Stimulated activated naive B cell treated with anti-CD40 and anti-IgM and Interleukin-4, amounts not matched to agents 10 μg/mL and 1 μg/mL and 100 μg/mL, for 72 hours (primary cell): ENCODE measurements around the gene BDNF.

ENCODE experiments used
- ATAC-seq, 2 donors: fragments of 150-1000 bp; cut with Tn5 transposase; replicated peaks; 2 replicates each; pipeline ENCODE4 v1.10.0; 2021; ENCODE audit warnings: moderate library complexity in 1 of 2
- DNase-seq: peaks from one replicate; pipeline ENCODE4 v3.0.0; 2021
- H3K27ac Mint-ChIP-seq: one replicate; pipeline ENCODE4 v1.8.0; 2022; ENCODE audit warnings: mild to moderate bottlenecking, mixed read lengths
- H3K27me3 Mint-ChIP-seq, 2 donors: one replicate each; pipeline ENCODE4 v1.8.0; 2022; ENCODE audit warnings: mixed read lengths in 2 of 2
- H3K36me3 Mint-ChIP-seq, 2 donors: one replicate each; pipeline ENCODE4 v1.8.0; 2022; ENCODE audit warnings: mixed read lengths in 2 of 2, mild to moderate bottlenecking in 1 of 2
- H3K4me1 Mint-ChIP-seq, 2 donors: one replicate each; pipeline ENCODE4 v1.8.0; 2022; ENCODE audit warnings: mixed read lengths in 2 of 2, mild to moderate bottlenecking in 1 of 2
- H3K4me3 Mint-ChIP-seq, 2 donors: one replicate each; pipeline ENCODE4 v1.8.0; 2022; ENCODE audit warnings: mild to moderate bottlenecking in 2 of 2, mixed read lengths in 2 of 2, moderate library complexity in 1 of 2
- H3K9me3 Mint-ChIP-seq, 2 donors: one replicate each; pipeline ENCODE4 v1.8.0; 2022; ENCODE audit warnings: mixed read lengths in 2 of 2, mild to moderate bottlenecking in 1 of 2

Gene BDNF

DNA sequence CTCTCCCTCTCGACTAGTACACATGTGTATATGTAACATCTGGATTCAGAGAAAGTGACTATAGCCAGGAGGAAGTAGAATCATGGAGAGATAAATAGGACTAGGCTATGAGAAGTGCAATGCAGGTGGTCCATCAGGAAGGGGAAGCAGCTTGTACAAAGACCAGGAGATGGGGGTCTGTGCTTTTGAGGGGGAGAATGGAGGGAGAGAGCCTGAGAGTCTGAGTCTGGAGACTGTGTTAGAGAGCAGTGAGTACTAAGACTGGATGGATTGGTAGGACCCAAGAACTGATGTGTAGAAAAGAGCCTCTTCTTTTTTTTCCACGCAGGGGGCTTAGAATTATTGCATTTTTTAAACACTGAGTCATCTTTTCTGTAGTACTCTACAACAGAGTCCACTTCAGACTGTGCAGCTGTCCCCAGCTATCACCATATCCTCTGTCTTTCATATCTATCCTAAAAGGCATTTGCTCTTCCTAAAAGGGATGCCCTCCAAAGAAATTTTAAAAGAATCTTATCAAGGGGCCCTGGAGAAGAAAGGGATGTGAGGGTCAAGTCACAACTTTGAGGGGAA is 80.4 kb downstream of the BDNF start:
- DNase-seq, result no peak
- no peak overlapping the region for H3K4me3 Mint-ChIP-seq
- H3K4me1 Mint-ChIP-seq, result no peaks in the 10 kb centered on the region
- H3K36me3 Mint-ChIP-seq, result no peaks in the 10 kb centered on the region
- H3K27ac Mint-ChIP-seq, result no peak overlapping the region
- no peak for ATAC-seq
- H3K27me3 Mint-ChIP-seq, result no peaks in the 10 kb centered on the region
- peaks cover 0 to 2% of the 10 kb centered on the region in 2 donors for H3K9me3 Mint-ChIP-seq

- Mint-ChIP-seq H3K4me3 (no peak overlapping the region), H3K9me3 (peaks cover 0 to 2% of the 10 kb centered on the region in 2 donors), H3K4me1 (no peaks in the 10 kb centered on the region), H3K27ac (no peak overlapping the region), H3K27me3 (no peaks in the 10 kb centered on the region), H3K36me3 (no peaks in the 10 kb centered on the region)
- DNase-seq, result no peak
- ATAC-seq, result no peak
Measured at GRCh38 chr11:27619039-27619574, 81.1 kb downstream of the BDNF start.

- Mint-ChIP-seq H3K9me3 (peaks cover 0 to 2% of the 10 kb centered on the region in 2 donors), H3K27me3 (no peaks in the 10 kb centered on the region), H3K4me1 (no peaks in the 10 kb centered on the region), H3K36me3 (no peaks in the 10 kb centered on the region), H3K27ac (no peak overlapping the region), H3K4me3 (no peak overlapping the region)
- DNase-seq, result no peak
- ATAC-seq, result no peak
Measured at GRCh38 chr11:27618281-27618915, 81.9 kb downstream of the BDNF start.

DNA sequence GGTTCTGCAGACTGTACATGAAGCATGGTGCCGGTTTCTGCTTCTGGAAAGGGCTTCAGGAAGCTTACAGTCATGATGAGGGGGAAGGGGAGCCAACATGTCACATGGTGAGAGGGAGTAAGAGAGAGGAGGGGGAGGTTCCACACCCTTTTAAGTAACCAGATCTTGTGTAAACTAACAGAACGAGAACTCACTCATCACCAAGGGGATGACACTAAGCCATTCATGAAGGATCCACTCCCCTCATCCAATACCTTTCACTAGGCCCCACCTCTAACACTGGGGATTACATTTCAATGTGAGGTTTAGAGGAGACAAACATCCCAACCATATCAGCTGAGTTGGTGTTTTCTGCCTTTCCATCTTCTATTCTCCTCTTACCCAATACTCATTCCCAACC is 83.5 kb downstream of the BDNF start:
- DNase-seq, result no peak
- H3K27ac Mint-ChIP-seq, result no peak overlapping the region
- H3K4me3 Mint-ChIP-seq, result no peak overlapping the region

DNA sequence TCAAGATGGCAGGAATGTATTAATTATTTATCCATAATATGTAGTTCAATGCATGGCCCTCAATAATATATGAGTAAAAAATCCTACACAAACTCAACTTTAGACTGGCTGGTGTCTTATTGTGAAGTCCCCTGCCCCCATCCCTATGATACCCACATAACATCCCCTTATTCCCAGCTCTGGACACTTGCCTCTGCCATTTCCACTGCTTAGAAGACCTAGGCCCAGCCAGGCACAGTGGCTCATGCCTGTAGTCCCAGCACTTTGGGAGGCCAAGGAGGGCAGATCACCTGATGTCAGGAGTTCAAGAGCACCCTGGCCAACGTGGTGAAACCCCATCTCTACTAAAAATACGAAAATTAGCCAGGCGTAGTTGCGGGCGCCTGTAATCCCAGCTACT is 84.4 kb downstream of the BDNF start:
- H3K9me3 Mint-ChIP-seq, result peaks cover 0 to 2% of the 10 kb centered on the region in 2 donors
- DNase-seq (no peak), ATAC-seq (no peak)
- no peaks in the 10 kb centered on the region for H3K27me3 Mint-ChIP-seq
- no peak overlapping the region for H3K27ac Mint-ChIP-seq
- H3K4me1 Mint-ChIP-seq, result no peaks in the 10 kb centered on the region
- no peaks in the 10 kb centered on the region for H3K36me3 Mint-ChIP-seq
- H3K4me3 Mint-ChIP-seq, result no peak overlapping the region

More for the DNA sequence above, 83.5 kb downstream of the BDNF start:
- Mint-ChIP-seq H3K27me3 (no peaks in the 10 kb centered on the region), H3K9me3 (peaks cover 0 to 2% of the 10 kb centered on the region in 2 donors), H3K4me1 (no peaks in the 10 kb centered on the region), H3K36me3 (no peaks in the 10 kb centered on the region)
- no peak for ATAC-seq

- Mint-ChIP-seq H3K27ac (no peak overlapping the region), H3K27me3 (no peaks in the 10 kb centered on the region), H3K9me3 (peaks cover 0 to 2% of the 10 kb centered on the region in 2 donors), H3K36me3 (no peaks in the 10 kb centered on the region), H3K4me1 (no peaks in the 10 kb centered on the region), H3K4me3 (no peak overlapping the region)
- DNase-seq (no peak), ATAC-seq (no peak)
Measured at GRCh38 chr11:27614092-27614491, 86.2 kb downstream of the BDNF start.

GRCh38 chr11:27612932-27613880 is 87.0 kb downstream of the BDNF start:
- Mint-ChIP-seq H3K4me3 (no peak overlapping the region), H3K27ac (no peak overlapping the region)

GRCh38 chr11:27611947-27612455 is 88.3 kb downstream of the BDNF start:
- H3K27me3 Mint-ChIP-seq, result no peaks in the 10 kb centered on the region
- DNase-seq, result no peak
- H3K4me3 Mint-ChIP-seq, result no peak overlapping the region
- no peak for ATAC-seq
- no peak overlapping the region for H3K27ac Mint-ChIP-seq
- no peaks in the 10 kb centered on the region for H3K36me3 Mint-ChIP-seq
- H3K9me3 Mint-ChIP-seq, result peaks cover 0 to 2% of the 10 kb centered on the region in 2 donors
- H3K4me1 Mint-ChIP-seq, result no peaks in the 10 kb centered on the region

More at GRCh38 chr11:27612932-27613880, 87.0 kb downstream of the BDNF start:
- DNase-seq (no peak), ATAC-seq (no peak)
- H3K27me3 Mint-ChIP-seq, result no peaks in the 10 kb centered on the region
- H3K4me1 Mint-ChIP-seq, result no peaks in the 10 kb centered on the region
- peaks cover 0 to 2% of the 10 kb centered on the region in 2 donors for H3K9me3 Mint-ChIP-seq
- no peaks in the 10 kb centered on the region for H3K36me3 Mint-ChIP-seq

DNA sequence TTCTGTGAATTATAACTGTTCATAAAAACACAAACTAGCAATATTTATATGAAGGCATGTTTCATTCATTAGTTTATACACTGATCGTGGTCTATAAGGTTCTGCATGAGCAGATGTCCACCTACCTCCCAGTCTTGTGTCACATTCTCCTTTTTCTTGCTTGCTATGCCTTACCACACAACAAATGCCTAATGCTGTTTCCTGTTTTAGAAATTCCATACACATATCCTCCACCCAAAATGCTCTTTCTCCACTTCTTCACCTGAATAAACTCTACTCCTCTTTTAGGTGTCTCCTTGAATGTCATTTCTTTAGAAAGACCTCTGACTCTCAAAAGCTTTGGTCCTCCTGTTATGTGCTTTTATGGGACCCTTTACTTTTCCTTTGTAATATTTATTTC is 88.9 kb downstream of the BDNF start:
- Mint-ChIP-seq H3K36me3 (no peaks in the 10 kb centered on the region), H3K27ac (no peak overlapping the region), H3K27me3 (no peaks in the 10 kb centered on the region), H3K9me3 (peaks cover 0 to 2% of the 10 kb centered on the region in 2 donors), H3K4me3 (no peak overlapping the region), H3K4me1 (no peaks in the 10 kb centered on the region)
- ATAC-seq, result no peak
- DNase-seq, result no peak

- H3K27me3 Mint-ChIP-seq, result no peaks in the 10 kb centered on the region
- H3K4me3 Mint-ChIP-seq, result no peak overlapping the region
- H3K4me1 Mint-ChIP-seq, result no peaks in the 10 kb centered on the region
Measured at GRCh38 chr11:27610946-27611345, 89.3 kb downstream of the BDNF start.

GRCh38 chr11:27610280-27610679 is 90.0 kb downstream of the BDNF start:
- H3K4me3 Mint-ChIP-seq, result no peak overlapping the region
- no peaks in the 10 kb centered on the region for H3K27me3 Mint-ChIP-seq
- H3K4me1 Mint-ChIP-seq, result no peaks in the 10 kb centered on the region
- DNase-seq, result no peak
- no peaks in the 10 kb centered on the region for H3K9me3 Mint-ChIP-seq
- no peak for ATAC-seq
- H3K36me3 Mint-ChIP-seq, result no peaks in the 10 kb centered on the region
- no peak overlapping the region for H3K27ac Mint-ChIP-seq

More at GRCh38 chr11:27610946-27611345, 89.3 kb downstream of the BDNF start:
- no peak for DNase-seq
- Mint-ChIP-seq H3K36me3 (no peaks in the 10 kb centered on the region), H3K9me3 (no peaks in the 10 kb centered on the region), H3K27ac (no peak overlapping the region)
- no peak for ATAC-seq

DNA sequence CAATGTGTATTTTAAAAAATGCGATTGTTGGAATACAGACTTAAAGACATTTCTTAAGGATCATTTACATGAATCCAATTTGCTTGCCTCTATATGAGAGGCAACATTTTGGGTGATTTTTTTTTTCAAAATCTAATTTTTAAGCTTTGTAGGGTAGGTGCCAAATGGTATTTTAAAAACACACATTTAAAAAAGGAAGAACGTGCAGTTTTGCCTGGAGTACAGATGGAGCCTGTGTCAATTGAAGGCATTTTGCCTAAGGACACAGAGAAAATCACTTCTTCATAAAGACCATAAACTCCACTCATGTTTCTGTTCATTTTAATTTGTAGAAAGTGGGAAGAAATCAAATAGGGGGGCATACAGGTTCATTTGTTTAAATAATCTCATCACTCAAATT is 91.3 kb downstream of the BDNF start:
- DNase-seq, result no peak
- Mint-ChIP-seq H3K36me3 (no peaks in the 10 kb centered on the region), H3K4me3 (no peak overlapping the region), H3K27ac (no peak overlapping the region), H3K9me3 (no peaks in the 10 kb centered on the region), H3K27me3 (no peaks in the 10 kb centered on the region), H3K4me1 (no peaks in the 10 kb centered on the region)
- ATAC-seq, result no peak

DNA sequence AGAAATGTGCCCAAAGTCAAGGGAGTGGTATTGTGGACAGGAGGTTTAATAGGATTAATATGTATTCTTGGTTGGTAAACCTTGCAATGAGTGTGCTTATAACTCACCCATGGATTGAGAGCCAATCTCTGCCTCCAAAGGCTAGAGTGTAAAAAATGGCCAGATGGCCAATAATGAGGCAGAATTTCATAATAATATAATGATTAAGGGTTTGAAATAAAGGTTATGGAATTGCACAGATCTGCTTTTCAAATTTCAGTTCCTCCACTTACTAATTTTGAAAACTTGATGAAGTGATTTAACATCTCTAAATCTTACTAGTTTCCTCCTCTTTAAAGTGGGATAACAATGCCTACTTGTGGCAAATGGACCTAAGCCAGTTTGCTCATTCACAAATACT is 94.8 kb downstream of the BDNF start:
- Mint-ChIP-seq H3K4me1 (no peaks in the 10 kb centered on the region), H3K4me3 (no peak overlapping the region), H3K27ac (no peak overlapping the region), H3K36me3 (no peaks in the 10 kb centered on the region), H3K27me3 (no peaks in the 10 kb centered on the region), H3K9me3 (no peaks in the 10 kb centered on the region)
- ATAC-seq (peak; percentile 54 to 58), DNase-seq (no peak)
